Measurements from ENCODE around the gene PVALEF.

PVALEF gene

GRCh38 chr17:81190591-81190990 is 25.3 kb downstream of the PVALEF start:
- no peak for DNase-seq (ENCODE audit: low read depth in 1 of 2, low spot score in 1 of 2)
- Histone ChIP-seq H3K27me3 (ENCODE audit: insufficient read depth, poor library complexity, severe bottlenecking) (no peaks in the 10 kb centered on the region), H3K27ac (replicated peaks) (no peak overlapping the region), H3K4me3 (replicated peaks; ENCODE audit: insufficient read depth, low read length) (no peak overlapping the region)
- TF ChIP-seq SPI1 (IDR thresholded peaks at IDR 0.05; ENCODE audit: borderline replicate concordance, low read depth) (no peak), POLR2AphosphoS5 (IDR thresholded peaks at IDR 0.05; ENCODE audit: low read depth) (no peak), REST (IDR thresholded peaks at IDR 0.05; ENCODE audit: insufficient replicate concordance, low read depth) (no peak), GABPA (IDR thresholded peaks at IDR 0.05; ENCODE audit: low read depth) (no peak), CTCF (IDR thresholded peaks at IDR 0.05; ENCODE audit: insufficient read depth, low read length) (no peak)

- H3K4me3 ChIP-seq (replicated peaks; ENCODE audit: insufficient read depth, low read length) = no peak overlapping the region
- TF ChIP-seq REST (IDR thresholded peaks at IDR 0.05; ENCODE audit: insufficient replicate concordance, low read depth) = no peak
- no peak for TF ChIP-seq GABPA (IDR thresholded peaks at IDR 0.05; ENCODE audit: low read depth)
- TF ChIP-seq POLR2AphosphoS5 (IDR thresholded peaks at IDR 0.05; ENCODE audit: low read depth) = no peak
- no peak for TF ChIP-seq SPI1 (IDR thresholded peaks at IDR 0.05; ENCODE audit: borderline replicate concordance, low read depth)
- no peak overlapping the region for H3K27ac ChIP-seq (replicated peaks)
- no peaks in the 10 kb centered on the region for H3K27me3 ChIP-seq (ENCODE audit: insufficient read depth, poor library complexity, severe bottlenecking)
- DNase-seq (ENCODE audit: low read depth in 1 of 2, low spot score in 1 of 2) = no peak
Observed at GRCh38 chr17:81191116-81191515, 25.8 kb downstream of the PVALEF start.

GRCh38 chr17:81191646-81192045 is 26.3 kb downstream of the PVALEF start:
- TF ChIP-seq POLR2AphosphoS5 (IDR thresholded peaks at IDR 0.05; ENCODE audit: low read depth) = no peak
- TF ChIP-seq SPI1 (IDR thresholded peaks at IDR 0.05; ENCODE audit: borderline replicate concordance, low read depth) = no peak
- TF ChIP-seq GABPA (IDR thresholded peaks at IDR 0.05; ENCODE audit: low read depth) = no peak
- no peak for TF ChIP-seq REST (IDR thresholded peaks at IDR 0.05; ENCODE audit: insufficient replicate concordance, low read depth)
- no peak for TF ChIP-seq CTCF (IDR thresholded peaks at IDR 0.05; ENCODE audit: insufficient read depth, low read length)
- no peak for DNase-seq (ENCODE audit: low read depth in 1 of 2, low spot score in 1 of 2)
- Histone ChIP-seq H3K4me3 (replicated peaks; ENCODE audit: insufficient read depth, low read length) (no peak overlapping the region), H3K27me3 (ENCODE audit: insufficient read depth, poor library complexity, severe bottlenecking) (no peaks in the 10 kb centered on the region), H3K27ac (replicated peaks) (no peak overlapping the region)
